DOHH2 (cell line): ENCODE results near the gene TCF12.

Experiments
- H3F3A ChIP-seq: fragments of 200-600 bp; sonication (generic), shearing (Covaris generic); 2 replicates; pipeline ENCODE4 v1.6.0; 2016; ENCODE audit warnings: antibody characterized with exemption, mild to moderate bottlenecking; ENCODE audit not compliant: control insufficient read depth, insufficient read depth
- H3K27ac ChIP-seq: fragments of 200-600 bp; sonication (generic); 2 replicates; pipeline ENCODE4 v1.5.1; 2014; ENCODE audit warnings: low read depth, mild to moderate bottlenecking, low read length, moderate library complexity
- H3K27me3 ChIP-seq: fragments of 200-600 bp; sonication (generic); 2 replicates; pipeline ENCODE4 v1.6.1; 2014; ENCODE audit warnings: mild to moderate bottlenecking, low read length, mixed read lengths; ENCODE audit not compliant: control insufficient read depth
- H3K36me3 ChIP-seq: fragments of 200-600 bp; sonication (generic); 2 replicates; pipeline ENCODE4 v1.6.1; 2014; ENCODE audit warnings: mild to moderate bottlenecking, low read length, moderate library complexity, mixed read lengths; ENCODE audit not compliant: control insufficient read depth
- H3K4me1 ChIP-seq: fragments of 200-600 bp; sonication (generic); 2 replicates; pipeline ENCODE4 v1.6.1; 2014; ENCODE audit warnings: mild to moderate bottlenecking, low read length, mixed read lengths; ENCODE audit not compliant: control insufficient read depth
- H3K4me2 ChIP-seq: fragments of 200-600 bp; sonication (generic); 2 replicates; pipeline ENCODE4 v1.6.0; 2014; ENCODE audit warnings: mild to moderate bottlenecking, low read length, moderate library complexity
- H3K4me3 ChIP-seq: fragments of 200-600 bp; sonication (generic); 2 replicates; pipeline ENCODE4 v1.5.1; 2014; ENCODE audit warnings: mild to moderate bottlenecking, low read length, mixed read lengths
- H3K79me2 ChIP-seq: fragments of 200-600 bp; sonication (generic); 2 replicates; pipeline ENCODE4 v1.6.1; 2014; ENCODE audit warnings: mild to moderate bottlenecking, low read length, mixed read lengths; ENCODE audit not compliant: control insufficient read depth
- H3K9me2 ChIP-seq: fragments of 200-600 bp; sonication (generic); replicated peaks from 2 replicates; pipeline ENCODE4 v1.6.1; 2014; ENCODE audit warnings: mild to moderate bottlenecking, low read length, mixed read lengths; ENCODE audit not compliant: control insufficient read depth
- H3K9me3 ChIP-seq: fragments of 200-600 bp; sonication (generic); 2 replicates; pipeline ENCODE4 v1.6.1; 2014; ENCODE audit warnings: antibody characterized with exemption, low read length, mixed read lengths; ENCODE audit not compliant: control insufficient read depth, insufficient read depth
- H4K20me1 ChIP-seq: fragments of 200-600 bp; sonication (generic); 2 replicates; pipeline ENCODE4 v1.6.0; 2014; ENCODE audit warnings: low read depth, mild to moderate bottlenecking, antibody characterized with exemption, low read length, moderate library complexity; ENCODE audit not compliant: control insufficient read depth, insufficient read depth
- EZH2phosphoT487 ChIP-seq: fragments of 200-600 bp; sonication (generic); IDR thresholded peaks from 2 replicates; pipeline ENCODE4 v1.6.1; 2017; ENCODE audit warnings: borderline replicate concordance, mild to moderate bottlenecking, antibody characterized with exemption, low read length, moderate library complexity, mixed read lengths
- TF ChIP-seq, protein P1 (sequence below): fragments of 200-600 bp; sonication (generic); IDR thresholded peaks from one replicate; pipeline ENCODE4 v1.5.1; 2014; ENCODE audit warnings: antibody characterized with exemption, mild to moderate bottlenecking, low read depth, low read length; ENCODE audit not compliant: poor library complexity, severe bottlenecking

The TCF12 gene

DNA sequence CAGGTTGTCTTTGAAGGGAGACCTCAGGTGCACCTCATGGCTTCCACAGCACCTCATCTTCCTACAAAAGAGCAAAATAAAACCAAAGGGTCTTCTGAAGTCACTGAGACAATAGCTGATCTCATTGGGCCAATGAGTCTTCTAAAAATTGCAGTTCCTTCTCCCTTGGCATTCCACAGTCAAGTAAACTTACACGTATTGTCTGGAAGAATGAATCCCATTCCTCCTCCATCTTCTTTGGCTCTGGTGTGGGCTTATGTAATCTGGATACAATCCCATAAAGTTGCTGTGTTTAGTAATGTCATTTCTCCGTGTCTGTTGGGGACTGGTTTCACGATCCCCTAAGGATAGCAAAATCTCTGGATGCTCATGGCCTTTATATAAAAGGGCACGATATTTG, 372.4 kb downstream of the TCF12 start:
- no peak overlapping the region for H3K27ac ChIP-seq
- peaks cover 32% of the 10 kb centered on the region for H3K36me3 ChIP-seq
- no peak overlapping the region for H3K4me2 ChIP-seq
- H3K4me3 ChIP-seq, result no peak overlapping the region
- no peaks in the 10 kb centered on the region for H3F3A ChIP-seq
- H3K4me1 ChIP-seq, result peaks cover 21% of the 10 kb centered on the region
- no peaks in the 10 kb centered on the region for H4K20me1 ChIP-seq
- no peaks in the 10 kb centered on the region for H3K9me3 ChIP-seq
- TF ChIP-seq, protein P1, sequence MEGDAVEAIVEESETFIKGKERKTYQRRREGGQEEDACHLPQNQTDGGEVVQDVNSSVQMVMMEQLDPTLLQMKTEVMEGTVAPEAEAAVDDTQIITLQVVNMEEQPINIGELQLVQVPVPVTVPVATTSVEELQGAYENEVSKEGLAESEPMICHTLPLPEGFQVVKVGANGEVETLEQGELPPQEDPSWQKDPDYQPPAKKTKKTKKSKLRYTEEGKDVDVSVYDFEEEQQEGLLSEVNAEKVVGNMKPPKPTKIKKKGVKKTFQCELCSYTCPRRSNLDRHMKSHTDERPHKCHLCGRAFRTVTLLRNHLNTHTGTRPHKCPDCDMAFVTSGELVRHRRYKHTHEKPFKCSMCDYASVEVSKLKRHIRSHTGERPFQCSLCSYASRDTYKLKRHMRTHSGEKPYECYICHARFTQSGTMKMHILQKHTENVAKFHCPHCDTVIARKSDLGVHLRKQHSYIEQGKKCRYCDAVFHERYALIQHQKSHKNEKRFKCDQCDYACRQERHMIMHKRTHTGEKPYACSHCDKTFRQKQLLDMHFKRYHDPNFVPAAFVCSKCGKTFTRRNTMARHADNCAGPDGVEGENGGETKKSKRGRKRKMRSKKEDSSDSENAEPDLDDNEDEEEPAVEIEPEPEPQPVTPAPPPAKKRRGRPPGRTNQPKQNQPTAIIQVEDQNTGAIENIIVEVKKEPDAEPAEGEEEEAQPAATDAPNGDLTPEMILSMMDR, result no peak
- TF ChIP-seq EZH2phosphoT487, result no peak
- no peaks in the 10 kb centered on the region for H3K9me2 ChIP-seq
- H3K27me3 ChIP-seq, result no peaks in the 10 kb centered on the region
- no peaks in the 10 kb centered on the region for H3K79me2 ChIP-seq

GRCh38 chr15:57296473-57297162, 378.2 kb downstream of the TCF12 start:
- Histone ChIP-seq H3F3A (peaks cover 7% of the 10 kb centered on the region), H3K36me3 (no peaks in the 10 kb centered on the region; the same call in 1 of the 2 replicates), H3K9me2 (no peaks in the 10 kb centered on the region), H3K27ac (no peak overlapping the region), H3K4me1 (peaks cover 47% of the 10 kb centered on the region), H3K79me2 (peaks cover 12% of the 10 kb centered on the region), H3K9me3 (no peaks in the 10 kb centered on the region), H3K27me3 (no peaks in the 10 kb centered on the region), H3K4me2 (peak overlapping the region; percentile 4; the same call in 1 of the 2 replicates), H3K4me3 (no peak overlapping the region; the same call in 1 of the 2 replicates), H4K20me1 (no peaks in the 10 kb centered on the region)
- TF ChIP-seq, protein P1, result no peak
- TF ChIP-seq EZH2phosphoT487, result no peak

DNA sequence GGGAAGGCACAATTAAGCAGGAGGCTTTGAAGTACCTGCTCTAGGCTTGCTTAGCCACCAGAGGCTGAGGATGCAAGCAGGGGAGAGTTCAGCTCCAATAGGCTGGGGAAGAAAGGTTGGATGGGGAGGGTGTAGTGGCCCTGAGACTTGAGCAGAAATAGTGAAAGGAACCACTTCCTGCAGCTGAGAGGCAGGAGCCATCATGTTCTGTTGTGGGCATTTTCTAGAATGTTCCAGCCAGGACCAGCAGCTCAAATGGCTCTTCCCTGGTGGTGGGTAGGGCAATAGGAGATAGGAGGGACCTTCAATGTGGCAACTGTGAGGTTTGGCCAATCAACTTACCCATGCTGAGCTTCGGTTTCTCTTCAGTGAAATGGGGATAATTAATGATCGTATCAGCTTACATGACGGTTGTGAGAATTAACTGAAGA, 378.7 kb downstream of the TCF12 start:
- no peaks in the 10 kb centered on the region for H3K9me3 ChIP-seq
- TF ChIP-seq, protein P1, result no peak
- no peak for TF ChIP-seq EZH2phosphoT487
- H3K36me3 ChIP-seq, result no peaks in the 10 kb centered on the region; the same call in 1 of the 2 replicates
- H3K27me3 ChIP-seq, result no peaks in the 10 kb centered on the region
- H3K79me2 ChIP-seq, result peaks cover 18% of the 10 kb centered on the region
- no peaks in the 10 kb centered on the region for H3K9me2 ChIP-seq
- H3K27ac ChIP-seq, result no peak overlapping the region
- peaks cover 53% of the 10 kb centered on the region for H3K4me1 ChIP-seq
- H4K20me1 ChIP-seq, result no peaks in the 10 kb centered on the region
- no peak overlapping the region; the same call in 1 of the 2 replicates for H3K4me3 ChIP-seq
- H3K4me2 ChIP-seq, result peak overlapping the region; percentile 4; the same call in 1 of the 2 replicates
- H3F3A ChIP-seq, result peaks cover 7% of the 10 kb centered on the region
